ENCODE data around the gene C4orf50. TPM values are rescaled to one million over a fixed set of nuclear protein-coding genes. Genes with fewer than 3 reads are reported as not detected.

The C4orf50 gene
- total and polyA plus RNA-seq, 2 of the 8 experiments (the other 6 are each of a cell fraction or from before 2014, with no cell fraction given), result 0.08 to 0.22 TPM

DNA sequence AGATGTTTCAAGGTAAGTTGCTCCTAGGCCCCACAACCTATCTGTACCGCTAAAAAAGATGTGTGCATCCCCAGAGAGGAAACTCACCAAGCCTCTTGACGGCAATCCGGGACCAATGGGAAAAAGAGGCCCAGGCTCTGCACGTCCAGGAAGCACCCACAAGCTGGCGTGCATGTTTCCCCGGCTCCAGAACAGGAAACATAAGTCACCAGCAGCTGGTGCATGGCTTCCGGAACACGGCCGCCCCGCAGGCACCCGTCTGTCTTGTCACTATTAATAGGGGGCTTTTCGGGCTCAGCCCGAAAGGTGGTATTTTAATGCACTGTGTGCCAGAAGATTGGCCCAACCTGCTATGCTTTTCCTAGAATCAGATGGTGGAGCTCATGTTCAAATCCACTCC, 147.5 kb downstream of the C4orf50 start:
- Histone ChIP-seq H3K9me3 (ENCODE audit: insufficient read depth in 2 of 2, low read depth in 1 of 2, low read length in 1 of 2) (no peaks in the 10 kb centered on the region), H3K79me1 (ENCODE audit: low read depth, low read length) (peaks cover 24% of the 10 kb centered on the region), H3K27ac (ENCODE audit: low read depth, low read length) (no peak overlapping the region), H2BK15ac (ENCODE audit: low read length) (no peak overlapping the region), H4K91ac (replicated peaks; ENCODE audit: insufficient read length, low read length) (no peak overlapping the region), H3K14ac (ENCODE audit: insufficient read length) (no peak overlapping the region), H4K20me1 (replicated peaks in 1 of 2; ENCODE audit: control insufficient read depth in 1 of 2, insufficient read depth in 2 of 2, low read length in 2 of 2) (peaks cover 27 to 38% of the 10 kb centered on the region in 2 experiments), H2BK5ac (ENCODE audit: low read depth, low read length) (no peak overlapping the region), H4K5ac (ENCODE audit: insufficient read length, low read depth, low read length) (no peak overlapping the region), H2AFZ (ENCODE audit: low read length) (no peak overlapping the region), H3K4me2 (ENCODE audit: insufficient read depth in 1 of 2, low read depth in 2 of 2, low read length in 2 of 2) (no peak overlapping the region), H4K8ac (ENCODE audit: extremely low read depth, insufficient read depth, low read length) (no peak overlapping the region), H3K36me3 (ENCODE audit: control insufficient read depth in 2 of 4, insufficient read depth in 4 of 4, low read length in 3 of 4) (peaks cover 4 to 12% (median 9%) of the 10 kb centered on the region in 4 experiments; a peak in 6 of 8 replicates), H2BK20ac (ENCODE audit: low read length) (no peak overlapping the region), H2AK5ac (ENCODE audit: low read depth, low read length) (no peak overlapping the region), H3K4me3 (ENCODE audit: extremely low read depth in 1 of 4, insufficient read depth in 2 of 4, low read depth in 3 of 4, low read length in 4 of 4) (no peak overlapping the region), H3K79me2 (ENCODE audit: control insufficient read depth in 1 of 2, insufficient read depth in 2 of 2, low read length in 2 of 2) (peaks cover 0 to 46% of the 10 kb centered on the region in 2 experiments; a peak in 3 of 4 replicates), H2BK12ac (ENCODE audit: low read depth, low read length) (no peak overlapping the region), H3K18ac (ENCODE audit: extremely low read depth, low read length) (no peak overlapping the region), H2BK120ac (replicated peaks; ENCODE audit: low read depth, low read length) (no peak overlapping the region), H3K56ac (replicated peaks; ENCODE audit: insufficient read length, low read depth, low read length) (no peak overlapping the region), H3K23me2 (ENCODE audit: low read depth, low read length) (no peaks in the 10 kb centered on the region), H3K27me3 (replicated peaks in 1 of 4; ENCODE audit: control insufficient read depth in 3 of 4, extremely low read depth in 1 of 4, insufficient read depth in 3 of 4, low read length in 3 of 4) (no peaks in the 10 kb centered on the region), H3K4me1 (replicated peaks in 1 of 4; ENCODE audit: control insufficient read depth in 3 of 4, insufficient read depth in 4 of 4, low read length in 3 of 4) (no peaks in the 10 kb centered on the region; a peak in 1 of 7 replicates), H3K23ac (ENCODE audit: insufficient read length) (no peak overlapping the region), H3K4ac (replicated peaks; ENCODE audit: insufficient read length, low read depth, low read length) (no peak overlapping the region), H3K9ac (replicated peaks in 1 of 4; ENCODE audit: extremely low read depth in 1 of 4, low read depth in 3 of 4, low read length in 3 of 4) (no peak overlapping the region)
- ChIA-PET POLR2A (ENCODE audit: partially characterized antibody) (interaction anchor here (0.8 to 0.9 kb wide), 2 partner anchors 11 to 99 kb away, joined by 3 read pairs; no protein-coding TSS in a partner anchor), CTCF (ENCODE audit: partially characterized antibody) (interaction anchor here (0.8 to 1.4 kb wide), 5 partner anchors 11 to 109 kb away, joined by 3 read pairs; no protein-coding TSS in a partner anchor)
- FAIRE-seq (no peak), DNase-seq (ENCODE audit: low read depth in 1 of 2, low spot score in 2 of 2) (no peak)
- 95% methylated on average over 13 of the region's 13 CpGs; no CpG with 5 or more reads in 1 of the 2 experiments for WGBS, 2 experiments (ENCODE audit: extremely low coverage in 1 of 2, insufficient coverage in 1 of 2, insufficient read length in 1 of 2, insufficient replicate concordance in 2 of 2, low coverage in 1 of 2, low lambda C conversion rate in 2 of 2, missing lambda C conversion rate in 1 of 2)
- no peak for TF ChIP-seq KDM1A (IDR thresholded peaks at IDR 0.05; ENCODE audit: borderline replicate concordance, low read length)
- no peak for TF ChIP-seq POLR2A (IDR thresholded peaks at IDR 0.05; ENCODE audit: control extremely low read depth in 1 of 2, low read depth in 2 of 2, low read length in 2 of 2)
- TF ChIP-seq EGR1 (IDR thresholded peaks at IDR 0.05; ENCODE audit: borderline replicate concordance, low read depth, low read length), result no peak
- no peak for TF ChIP-seq CBX8 (IDR thresholded peaks at IDR 0.05; ENCODE audit: borderline replicate concordance, low read depth, low read length)
- no peak for TF ChIP-seq NRF1 (IDR thresholded peaks at IDR 0.05; ENCODE audit: low read depth, low read length)
- TF ChIP-seq TBP (IDR thresholded peaks at IDR 0.05; ENCODE audit: low read depth, low read length), result no peak
- no peak for TF ChIP-seq SRF (IDR thresholded peaks at IDR 0.05; ENCODE audit: low read depth, low read length)
- TF ChIP-seq, protein P1, sequence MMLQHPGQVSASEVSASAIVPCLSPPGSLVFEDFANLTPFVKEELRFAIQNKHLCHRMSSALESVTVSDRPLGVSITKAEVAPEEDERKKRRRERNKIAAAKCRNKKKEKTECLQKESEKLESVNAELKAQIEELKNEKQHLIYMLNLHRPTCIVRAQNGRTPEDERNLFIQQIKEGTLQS (IDR thresholded peaks at IDR 0.05; ENCODE audit: insufficient read depth, low read depth, low read length), result no peak
- no peak for TF ChIP-seq EP300 (IDR thresholded peaks at IDR 0.05; ENCODE audit: borderline replicate concordance in 1 of 2, low read depth in 2 of 2, low read length in 2 of 2)
- no peak for TF ChIP-seq MAFK (IDR thresholded peaks at IDR 0.05; ENCODE audit: low read depth, low read length)
- TF ChIP-seq RXRA (IDR thresholded peaks at IDR 0.05; ENCODE audit: insufficient read depth, low read depth, low read length), result no peak
- no peak for TF ChIP-seq ASH2L (IDR thresholded peaks at IDR 0.05; ENCODE audit: low read length)
- no peak for TF ChIP-seq TEAD4 (IDR thresholded peaks at IDR 0.05; ENCODE audit: low read depth, low read length)

Measured in H1 (cell line).